OCI-LY3 (cell line): ENCODE results near the gene NGDN.
"Not testable (repeated sequence)": the region's sequence is repeated elsewhere in the genome, so short reads cannot be mapped to it uniquely, and the experiment has no call there.

ENCODE experiments used
- H2AFZ ChIP-seq: fragments of 200-600, 300-600 bp; shearing (Covaris generic); 2 replicates; pipeline ENCODE4 v1.6.0; 2014; ENCODE audit warnings: antibody characterized with exemption, low read depth, low read length
- H3K27ac ChIP-seq: fragments of 200-600, 300-600 bp; sonication (generic); 2 replicates; pipeline ENCODE4 v1.5.1; 2014; ENCODE audit warnings: mild to moderate bottlenecking, low read length, moderate library complexity, mixed read lengths
- H3K27me3 ChIP-seq: fragments of 200-600, 300-600 bp; sonication (generic); 2 replicates; pipeline ENCODE4 v1.6.1; 2014; ENCODE audit warnings: low read depth, low read length, mixed read lengths
- H3K36me3 ChIP-seq: fragments of 200-600, 300-600 bp; sonication (generic); replicated peaks from 2 replicates; pipeline ENCODE3; 2014; ENCODE audit warnings: low read depth, low read length, mixed read lengths
- H3K4me1 ChIP-seq: fragments of 300-600, 200-600 bp; sonication (generic); 2 replicates; pipeline ENCODE4 v1.6.1; 2014; ENCODE audit warnings: low read length, mixed read lengths
- H3K4me2 ChIP-seq: fragments of 200-600, 300-600 bp; sonication (generic); 2 replicates; pipeline ENCODE4 v1.6.1; 2014; ENCODE audit warnings: low read length, mixed read lengths
- H3K4me3 ChIP-seq: fragments of 300-600, 200-600 bp; sonication (generic); 2 replicates; pipeline ENCODE4 v1.5.1; 2014; ENCODE audit warnings: antibody characterized with exemption, mild to moderate bottlenecking, low read length, moderate library complexity
- H3K79me2 ChIP-seq: fragments of 300-600, 200-600 bp; shearing (Covaris generic); 2 replicates; pipeline ENCODE4 v1.6.1; 2014; ENCODE audit warnings: mild to moderate bottlenecking, low read length, mixed read lengths
- H3K9ac ChIP-seq: fragments of 300-600, 200-600 bp; shearing (Covaris generic); 2 replicates; pipeline ENCODE4 v1.6.0; 2014; ENCODE audit warnings: mild to moderate bottlenecking, low read length, moderate library complexity
- H3K9me3 ChIP-seq: fragments of 200-600, 300-600 bp; shearing (Covaris generic); 2 replicates; pipeline ENCODE4 v1.6.1; 2014; ENCODE audit warnings: low read length, mixed read lengths; ENCODE audit not compliant: insufficient read depth
- H4K20me1 ChIP-seq: fragments of 200-600, 300-600 bp; sonication (generic); 2 replicates; pipeline ENCODE4 v1.6.1; 2016; ENCODE audit warnings: low read length, mixed read lengths; ENCODE audit not compliant: insufficient read depth
- CTCF ChIP-seq: fragments of 200-600, 300-600 bp; sonication (generic); IDR thresholded peaks from 2 replicates; pipeline ENCODE4 v1.5.1; 2014; ENCODE audit warnings: antibody characterized with exemption, low read length, low read depth
- EZH2phosphoT487 ChIP-seq: fragments of 200-600 bp; shearing (Covaris generic); IDR thresholded peaks from 2 replicates; pipeline ENCODE4 v1.6.1; 2018; ENCODE audit warnings: antibody characterized with exemption, mixed run types, low read depth

Gene NGDN

GRCh38 chr14:23452237-23452636, 17.3 kb upstream of the NGDN start:
- H3K79me2 ChIP-seq = no peaks in the 10 kb centered on the region
- H3K4me1 ChIP-seq = peaks cover 4% of the 10 kb centered on the region; the same call in 1 of the 2 replicates
- no peak for TF ChIP-seq CTCF
- no peak for TF ChIP-seq EZH2phosphoT487
- no peaks in the 10 kb centered on the region for H3K9me3 ChIP-seq
- no peak overlapping the region for H3K4me2 ChIP-seq
- no peaks in the 10 kb centered on the region for H4K20me1 ChIP-seq
- no peak overlapping the region for H2AFZ ChIP-seq
- no peak overlapping the region for H3K27ac ChIP-seq
- no peak overlapping the region for H3K9ac ChIP-seq
- no peaks in the 10 kb centered on the region for H3K36me3 ChIP-seq
- H3K27me3 ChIP-seq = 0 out of 2 replicates have a peak, but pooled peaks cover 3% of the 10 kb centered on the region
- no peak overlapping the region for H3K4me3 ChIP-seq

GRCh38 chr14:23454445-23454856, 15.1 kb upstream of the NGDN start:
- Histone ChIP-seq H3K36me3 (no peaks in the 10 kb centered on the region), H4K20me1 (no peaks in the 10 kb centered on the region), H3K4me2 (no peak overlapping the region), H3K27me3 (peaks cover 7% of the 10 kb centered on the region; the same call in 1 of the 2 replicates), H3K4me1 (no peaks in the 10 kb centered on the region), H3K9ac (no peak overlapping the region), H3K27ac (no peak overlapping the region), H3K79me2 (no peaks in the 10 kb centered on the region), H2AFZ (no peak overlapping the region), H3K9me3 (no peaks in the 10 kb centered on the region), H3K4me3 (no peak overlapping the region)
- TF ChIP-seq CTCF = no peak
- no peak for TF ChIP-seq EZH2phosphoT487

- not testable (repeated sequence) for H3K79me2 ChIP-seq, H4K20me1 ChIP-seq, H3K36me3 ChIP-seq, H2AFZ ChIP-seq, H3K4me1 ChIP-seq, H3K27ac ChIP-seq, H3K9ac ChIP-seq, H3K4me3 ChIP-seq, H3K4me2 ChIP-seq, H3K9me3 ChIP-seq, H3K27me3 ChIP-seq
- TF ChIP-seq CTCF = peak; percentile 35
These were observed 12.5 kb upstream of the NGDN start for GRCh38 chr14:23456883-23457586.

GRCh38 chr14:23457587-23458445, 11.7 kb upstream of the NGDN start:
- TF ChIP-seq CTCF = no peak
- no peak overlapping the region for H3K4me3 ChIP-seq
- no peak overlapping the region for H2AFZ ChIP-seq
- H3K4me1 ChIP-seq = no peaks in the 10 kb centered on the region
- no peaks in the 10 kb centered on the region for H3K79me2 ChIP-seq
- no peaks in the 10 kb centered on the region for H3K9me3 ChIP-seq
- no peaks in the 10 kb centered on the region for H3K36me3 ChIP-seq
- H4K20me1 ChIP-seq = no peaks in the 10 kb centered on the region
- H3K27me3 ChIP-seq = peaks cover 4% of the 10 kb centered on the region; the same call in 1 of the 2 replicates
- no peak overlapping the region for H3K4me2 ChIP-seq
- H3K9ac ChIP-seq = no peak overlapping the region
- no peak overlapping the region for H3K27ac ChIP-seq
